RWPE2 (cell line): Measurements from ENCODE around the gene ZNF215.
A peak's percentile ranks its signal among the peaks of the same experiment; 100 is the strongest.
"Not testable (repeated sequence)": the region's sequence is repeated elsewhere in the genome, so short reads cannot be mapped to it uniquely, and the experiment has no call there.

Experiments
- ATAC-seq: fragments of 200-7000 bp; cut with Tn5 transposase; 3 replicates; pipeline ENCODE4 v1.9.1; 2021; ENCODE audit warnings: low read depth
- DNase-seq: peaks from one replicate; pipeline ENCODE4 v3.0.0-alpha.2; 2020; ENCODE audit warnings: low spot score
- H3K27ac ChIP-seq: fragments of 450-650 bp; 2 replicates; pipeline ENCODE4 v1.5.1; 2017; ENCODE audit warnings: mild to moderate bottlenecking; ENCODE audit not compliant: poor library complexity, severe bottlenecking
- H3K27me3 ChIP-seq: fragments of 250-450 bp; sonication (Bioruptor Pico); 2 replicates; pipeline ENCODE4 v1.5.1; 2021; ENCODE audit warnings: mild to moderate bottlenecking, moderate library complexity; ENCODE audit not compliant: insufficient read depth, poor library complexity, severe bottlenecking
- H3K36me3 ChIP-seq: fragments of 250-450 bp; sonication (Bioruptor Pico); 2 replicates; pipeline ENCODE4 v1.5.1; 2020; ENCODE audit warnings: low read depth, mild to moderate bottlenecking, moderate library complexity
- H3K4me1 ChIP-seq: fragments of 250-450 bp; sonication (Bioruptor Pico); 2 replicates; pipeline ENCODE4 v1.5.1; 2021; ENCODE audit warnings: mild to moderate bottlenecking, moderate library complexity; ENCODE audit not compliant: insufficient read depth, poor library complexity, severe bottlenecking
- H3K4me3 ChIP-seq: fragments of 250-450 bp; sonication (Bioruptor Pico); 2 replicates; pipeline ENCODE4 v1.5.1; 2021; ENCODE audit warnings: mild to moderate bottlenecking, moderate library complexity; ENCODE audit not compliant: severe bottlenecking
- H3K9me3 ChIP-seq: fragments of 250-450 bp; sonication (Bioruptor Pico); 2 replicates; pipeline ENCODE4 v1.5.1; 2021; ENCODE audit warnings: mild to moderate bottlenecking, moderate library complexity; ENCODE audit not compliant: severe bottlenecking
- TF ChIP-seq, protein P1 (sequence below): fragments of 450-650 bp; IDR thresholded peaks from one replicate; pipeline ENCODE4 v1.5.1; 2017; ENCODE audit warnings: mild to moderate bottlenecking, moderate library complexity; ENCODE audit not compliant: poor library complexity, severe bottlenecking

The ZNF215 gene

DNA sequence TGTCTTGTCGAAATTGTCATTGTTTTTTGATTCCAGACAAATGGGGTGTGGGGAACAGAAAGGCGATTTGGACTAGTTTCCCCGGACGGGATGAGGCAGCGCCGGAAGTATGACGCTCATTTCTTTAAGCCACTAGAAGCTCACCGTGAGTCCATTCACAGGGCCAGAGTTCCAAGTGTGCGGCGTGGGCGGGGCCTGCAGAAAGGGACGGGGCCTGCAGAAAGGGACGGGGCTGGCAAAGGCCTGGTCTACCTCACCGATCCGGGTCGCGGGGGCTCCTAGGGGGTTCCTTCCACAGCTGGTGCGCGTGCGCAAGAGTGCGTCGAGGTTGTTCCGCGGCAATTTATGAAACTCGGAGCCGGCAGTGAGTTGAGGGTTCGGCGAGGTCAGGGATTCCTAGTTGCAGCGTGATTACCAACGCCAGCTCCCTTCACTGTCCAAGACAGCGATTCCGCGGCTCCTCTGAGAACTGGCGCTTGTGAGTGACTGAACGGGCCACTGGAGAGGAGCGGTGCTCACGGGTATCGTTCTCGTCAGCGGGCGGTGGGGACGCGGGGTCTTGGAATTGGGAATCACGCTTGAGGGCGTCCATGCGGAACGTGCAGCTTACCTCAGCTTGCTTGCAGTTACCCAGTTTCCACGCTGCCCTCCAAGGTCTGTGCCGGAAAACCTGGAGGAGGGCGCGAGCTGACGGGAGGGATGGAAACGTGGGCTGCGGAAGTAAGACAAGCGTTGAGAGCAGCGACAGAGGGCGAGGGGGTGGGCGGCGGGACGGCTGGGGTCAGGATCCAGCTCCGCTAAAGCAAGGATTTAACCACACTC lies at the start of gene ZNF215:
Gene ZNF215, plus strand, starts transcription at position 219 of the 822 bp plus-strand sequence. CDS start 5,847 bp downstream, outside the sequence.
- Histone ChIP-seq H3K4me3 (peak within 1 kb of the TSS; percentile 54), H3K9me3 (no peaks in the 10 kb centered on the region), H3K36me3 (peaks cover 22% of the 10 kb centered on the region), H3K27ac (peak within 1 kb of the TSS; percentile 33), H3K27me3 (no peaks in the 10 kb centered on the region), H3K4me1 (peaks cover 11% of the 10 kb centered on the region)
- TF ChIP-seq, protein P1, sequence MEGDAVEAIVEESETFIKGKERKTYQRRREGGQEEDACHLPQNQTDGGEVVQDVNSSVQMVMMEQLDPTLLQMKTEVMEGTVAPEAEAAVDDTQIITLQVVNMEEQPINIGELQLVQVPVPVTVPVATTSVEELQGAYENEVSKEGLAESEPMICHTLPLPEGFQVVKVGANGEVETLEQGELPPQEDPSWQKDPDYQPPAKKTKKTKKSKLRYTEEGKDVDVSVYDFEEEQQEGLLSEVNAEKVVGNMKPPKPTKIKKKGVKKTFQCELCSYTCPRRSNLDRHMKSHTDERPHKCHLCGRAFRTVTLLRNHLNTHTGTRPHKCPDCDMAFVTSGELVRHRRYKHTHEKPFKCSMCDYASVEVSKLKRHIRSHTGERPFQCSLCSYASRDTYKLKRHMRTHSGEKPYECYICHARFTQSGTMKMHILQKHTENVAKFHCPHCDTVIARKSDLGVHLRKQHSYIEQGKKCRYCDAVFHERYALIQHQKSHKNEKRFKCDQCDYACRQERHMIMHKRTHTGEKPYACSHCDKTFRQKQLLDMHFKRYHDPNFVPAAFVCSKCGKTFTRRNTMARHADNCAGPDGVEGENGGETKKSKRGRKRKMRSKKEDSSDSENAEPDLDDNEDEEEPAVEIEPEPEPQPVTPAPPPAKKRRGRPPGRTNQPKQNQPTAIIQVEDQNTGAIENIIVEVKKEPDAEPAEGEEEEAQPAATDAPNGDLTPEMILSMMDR, result no peak
- DNase-seq, result peak; percentile 84
- peak; percentile 80 for ATAC-seq

DNA sequence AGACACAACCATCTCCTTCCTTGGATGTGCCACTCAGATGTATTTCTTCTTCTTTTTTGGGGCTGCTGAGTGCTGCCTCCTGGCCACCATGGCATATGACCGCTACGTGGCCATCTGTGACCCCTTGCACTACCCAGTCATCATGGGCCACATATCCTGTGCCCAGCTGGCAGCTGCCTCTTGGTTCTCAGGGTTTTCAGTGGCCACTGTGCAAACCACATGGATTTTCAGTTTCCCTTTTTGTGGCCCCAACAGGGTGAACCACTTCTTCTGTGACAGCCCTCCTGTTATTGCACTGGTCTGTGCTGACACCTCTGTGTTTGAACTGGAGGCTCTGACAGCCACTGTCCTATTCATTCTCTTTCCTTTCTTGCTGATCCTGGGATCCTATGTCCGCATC lies 49.3 kb upstream of the ZNF215 start:
- no peak for DNase-seq
- Histone ChIP-seq H3K27ac (no peak overlapping the region), H3K9me3 (no peaks in the 10 kb centered on the region), H3K4me1 (no peaks in the 10 kb centered on the region), H3K4me3 (no peak overlapping the region), H3K27me3 (no peaks in the 10 kb centered on the region), H3K36me3 (no peaks in the 10 kb centered on the region)
- ATAC-seq, result no peak
- TF ChIP-seq, protein P1, result no peak

DNA sequence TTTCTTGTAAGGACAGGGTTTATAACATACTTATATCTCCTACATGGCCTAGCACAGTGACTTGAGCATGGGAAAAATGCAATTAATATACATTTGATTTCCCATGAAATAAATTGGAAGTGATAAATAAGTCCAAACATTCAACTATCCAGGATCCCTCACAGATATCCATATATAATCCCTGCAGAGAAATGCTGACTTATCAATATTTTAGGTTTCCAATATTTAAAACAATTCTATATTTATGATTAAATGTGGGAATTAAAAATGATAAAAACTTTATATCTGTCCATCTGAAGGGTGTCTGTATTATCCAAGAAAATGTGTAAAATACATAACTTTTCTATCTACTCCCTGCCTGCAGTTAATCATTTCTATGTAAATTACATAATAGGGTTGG lies 43.5 kb upstream of the ZNF215 start:
- TF ChIP-seq, protein P1, result no peak
- Histone ChIP-seq H3K36me3 (no peaks in the 10 kb centered on the region), H3K4me1 (no peaks in the 10 kb centered on the region), H3K4me3 (no peak overlapping the region), H3K9me3 (no peaks in the 10 kb centered on the region), H3K27ac (no peak overlapping the region), H3K27me3 (peaks cover 3% of the 10 kb centered on the region)
- no peak for ATAC-seq
- no peak for DNase-seq

DNA sequence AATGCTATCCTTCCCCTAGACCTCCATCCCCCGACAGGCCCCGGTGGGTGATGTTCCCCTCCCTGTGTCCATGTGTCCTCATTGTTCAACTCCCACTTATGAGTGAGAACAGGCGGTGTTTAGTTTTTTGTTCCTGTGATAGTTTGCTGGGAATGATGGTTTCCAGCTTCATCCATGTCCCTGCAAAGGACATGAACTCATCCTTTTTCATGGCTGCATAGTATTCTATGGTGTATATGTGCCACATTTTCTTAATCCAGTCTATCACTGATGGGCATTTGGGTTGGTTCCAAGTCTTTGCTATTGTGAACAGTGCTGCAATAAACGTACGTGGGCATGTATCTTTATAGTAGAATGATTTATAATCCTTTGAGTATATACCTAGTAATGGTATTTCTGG lies 38.5 kb upstream of the ZNF215 start:
- ATAC-seq, H3K27me3 ChIP-seq, H3K27ac ChIP-seq, H3K9me3 ChIP-seq, H3K4me3 ChIP-seq, H3K4me1 ChIP-seq, H3K36me3 ChIP-seq, DNase-seq: not testable (repeated sequence)

DNA sequence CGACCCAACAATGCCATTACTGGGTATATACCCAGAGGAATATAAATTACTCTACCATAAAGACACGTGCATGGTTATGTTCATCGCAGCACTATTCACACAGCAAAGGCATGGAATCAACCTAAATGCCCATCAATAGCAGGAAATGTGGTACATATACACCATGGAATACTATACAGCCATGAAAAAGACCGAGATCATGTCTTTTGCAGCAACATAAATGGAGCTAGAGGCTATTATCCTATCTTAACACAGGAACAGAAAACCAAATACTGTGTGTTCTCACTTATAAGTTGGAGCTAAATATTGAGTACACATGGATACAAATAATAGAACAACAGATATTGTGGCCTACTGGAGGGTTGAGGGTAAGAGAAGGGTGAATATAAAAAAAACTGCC lies 37.4 kb upstream of the ZNF215 start:
- H3K27me3 ChIP-seq, result peaks cover 3% of the 10 kb centered on the region
- no peaks in the 10 kb centered on the region for H3K9me3 ChIP-seq
- no peak for ATAC-seq
- H3K4me3 ChIP-seq, result no peak overlapping the region
- DNase-seq, result no peak
- TF ChIP-seq, protein P1, result no peak
- no peaks in the 10 kb centered on the region for H3K4me1 ChIP-seq
- no peak overlapping the region for H3K27ac ChIP-seq
- no peaks in the 10 kb centered on the region for H3K36me3 ChIP-seq
